HG03175 (cell line): ENCODE results near the gene DENND1A.
"Not testable (repeated sequence)": the region's sequence is repeated elsewhere in the genome, so short reads cannot be mapped to it uniquely, and the experiment has no call there.

ENCODE experiments used
- ATAC-seq: cut with Tn5 transposase; IDR thresholded peaks from one replicate; pipeline ENCODE4 v1.9.1; 2021; ENCODE audit warnings: mild to moderate bottlenecking, moderate library complexity; ENCODE audit not compliant: unreplicated experiment

DENND1A gene

DNA sequence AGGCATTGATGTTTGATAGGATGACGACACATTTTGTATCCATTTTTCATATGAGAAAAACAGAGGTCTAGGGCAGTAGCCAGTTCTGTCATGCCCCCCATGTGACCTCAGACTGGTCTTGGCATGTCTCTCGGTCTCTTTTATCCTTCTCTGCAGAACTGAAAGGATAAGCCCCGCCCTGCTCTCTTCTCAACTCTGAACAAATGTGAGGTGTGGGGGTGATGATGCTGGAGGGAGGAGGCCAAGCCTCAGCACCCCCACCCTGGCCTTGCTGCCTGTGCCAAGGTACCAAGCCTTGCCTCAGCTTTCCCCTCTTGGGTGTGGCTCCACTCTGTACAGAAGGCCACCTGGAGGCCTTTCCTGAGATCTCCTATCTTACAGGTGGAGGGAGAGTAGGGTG, 593.5 kb downstream of the DENND1A start:
- no peak for ATAC-seq

DNA sequence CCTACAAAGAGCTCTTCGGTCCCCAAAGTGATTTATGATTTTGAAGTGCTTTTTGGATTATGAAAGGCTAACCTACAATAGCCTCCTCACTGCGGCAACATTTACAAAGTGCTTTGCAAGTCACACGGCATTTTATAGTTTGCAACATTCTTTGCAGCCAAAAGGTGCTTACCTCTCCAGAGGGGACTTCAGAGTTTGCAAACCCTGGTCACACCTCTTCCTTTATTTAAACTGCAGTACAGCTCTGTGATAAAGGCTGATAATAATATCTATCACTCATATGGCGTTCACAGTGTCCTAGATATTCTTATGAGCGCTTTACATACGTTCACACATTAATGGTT, 594.0 kb downstream of the DENND1A start:
- ATAC-seq: no peak

DNA sequence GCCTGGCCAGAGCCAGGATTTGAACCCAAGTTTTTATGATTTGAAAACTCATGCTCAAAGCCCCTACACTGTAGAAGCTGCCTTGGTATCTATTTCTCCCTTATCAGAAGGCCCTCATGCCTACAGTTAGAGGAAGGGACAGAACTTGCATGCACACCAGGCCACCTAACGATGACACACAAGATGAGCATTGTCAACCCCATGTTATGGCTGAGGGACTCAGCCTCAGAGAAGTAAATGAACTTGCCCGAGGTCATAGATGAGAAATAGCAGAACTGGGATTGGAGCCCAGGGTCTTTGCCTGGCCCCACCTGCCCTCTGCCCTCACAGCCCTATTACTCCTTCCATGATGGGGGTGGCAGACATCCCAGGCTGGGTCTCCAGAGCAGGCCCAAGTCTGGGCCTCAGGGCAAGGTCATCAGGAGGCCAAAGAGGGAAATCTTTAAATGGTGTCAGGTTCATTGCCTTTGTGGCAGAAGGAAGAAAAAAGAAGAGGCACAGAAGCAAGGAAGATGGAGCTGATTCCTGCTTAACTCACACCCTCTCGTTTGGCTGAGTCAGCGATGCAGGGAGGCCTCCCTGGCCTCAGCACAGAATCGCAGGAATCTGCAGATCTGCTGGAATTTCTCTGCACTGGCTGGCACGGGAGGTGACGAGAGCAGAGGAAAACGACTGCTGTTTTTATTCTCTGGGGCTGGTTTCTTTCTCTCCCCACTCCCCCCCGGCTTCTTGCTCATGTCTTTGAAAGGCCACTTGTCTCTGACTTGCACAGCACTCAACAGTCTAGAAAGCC, 594.5 kb downstream of the DENND1A start:
- ATAC-seq: no peak

DNA sequence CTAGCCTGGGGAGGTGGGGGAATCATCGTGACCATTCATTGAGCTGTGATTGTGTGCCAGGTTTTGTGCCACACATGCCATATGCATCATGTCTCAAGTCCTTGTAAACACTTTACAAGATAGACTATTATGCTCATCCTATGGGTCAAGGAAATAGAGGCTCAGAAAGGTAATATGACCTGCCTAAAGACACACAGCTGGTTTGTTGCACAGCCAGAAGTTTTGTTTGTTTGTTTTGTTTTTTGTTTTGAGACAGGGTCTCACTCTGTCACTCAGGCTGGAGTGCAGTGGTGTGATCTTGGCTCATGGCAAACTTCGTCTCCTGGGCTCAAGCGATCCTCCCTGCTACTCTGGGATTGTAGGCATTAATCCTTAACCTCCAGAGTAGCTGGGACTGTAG, 595.3 kb downstream of the DENND1A start:
- no peak for ATAC-seq

DNA sequence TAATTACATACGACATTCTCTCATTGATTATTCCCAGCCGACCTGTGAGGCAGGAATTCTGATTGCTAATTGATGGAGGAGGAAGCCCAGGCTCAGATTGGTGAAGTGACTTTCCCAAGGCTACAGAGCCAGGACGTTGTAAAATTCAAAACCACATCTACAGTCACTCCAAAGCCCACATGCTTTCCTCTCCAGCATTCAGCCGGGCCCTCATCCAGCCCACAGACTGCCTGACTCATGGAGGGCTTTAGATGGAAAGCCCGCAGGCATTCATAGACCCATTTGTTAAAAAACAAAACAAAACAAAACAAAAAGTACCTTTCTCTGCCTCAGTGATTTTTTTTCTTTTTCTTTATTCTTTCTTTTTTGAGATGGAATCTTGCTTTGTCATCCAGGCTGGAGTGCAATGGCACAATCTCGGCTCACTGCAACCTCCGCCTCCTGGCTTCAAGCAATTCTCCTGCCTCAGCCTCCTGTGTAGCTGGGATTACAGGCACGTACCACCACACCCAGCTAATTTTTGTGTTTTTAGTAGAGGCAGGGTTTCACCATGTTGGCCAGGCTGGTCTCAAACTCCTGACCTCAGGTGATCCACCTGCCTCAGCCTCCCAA, 596.8 kb downstream of the DENND1A start:
- not testable (repeated sequence) for ATAC-seq

DNA sequence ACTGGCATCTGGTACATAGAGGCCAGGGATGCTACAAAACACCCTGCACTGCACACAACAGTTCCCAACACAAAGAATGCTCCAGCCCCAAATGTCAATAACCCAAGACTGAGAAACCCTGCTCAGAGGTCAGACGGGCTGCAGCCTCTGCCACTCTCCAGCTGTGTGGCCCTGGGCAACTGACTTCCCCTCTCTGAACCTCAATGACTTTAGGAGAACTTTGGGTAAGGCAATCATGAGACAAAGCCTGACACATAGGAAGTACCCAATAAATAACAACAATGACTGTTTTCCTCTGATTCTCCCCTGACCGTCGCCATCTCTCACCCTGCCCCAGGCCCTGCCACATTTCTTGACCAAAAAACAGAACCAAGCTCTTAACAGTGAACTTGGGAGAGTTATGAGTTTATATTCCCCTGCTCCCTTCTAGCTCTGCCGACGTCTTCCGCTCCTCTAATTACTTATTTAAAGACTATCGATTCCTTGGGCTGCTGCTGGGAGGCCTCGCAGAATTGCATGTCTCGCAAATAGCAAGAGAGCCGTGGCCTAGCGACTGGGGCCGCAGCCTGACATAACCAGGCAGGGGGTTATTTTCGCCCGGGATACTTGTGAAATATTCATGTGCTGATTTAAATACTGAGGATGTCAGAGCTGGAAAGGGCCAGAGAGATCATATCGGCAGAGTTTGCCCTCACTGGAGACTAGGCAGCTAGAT, 598.4 kb downstream of the DENND1A start:
- no peak for ATAC-seq
